H1 (cell line): ENCODE data around the gene GDF15. TPM values are rescaled to one million over a fixed set of nuclear protein-coding genes. Genes with fewer than 3 reads are reported as not detected.

Experiments
- ASH2L ChIP-seq: fragments of 200-600, 300-600 bp; sonication (generic); IDR thresholded peaks from one replicate; pipeline ENCODE4 v1.7.1; 2017; ENCODE audit warnings: low read length
- EP300 ChIP-seq, 2 experiments: IDR thresholded peaks; 1 replicate in 1 of 2; 2 replicates in 1 of 2; pipeline ENCODE4 v1.6.1; 2011 to 2012; ENCODE audit warnings: low read depth in 2 of 2, low read length in 2 of 2, mild to moderate bottlenecking in 2 of 2, borderline replicate concordance in 1 of 2, inconsistent platforms in 1 of 2, moderate library complexity in 1 of 2
- HDAC6 ChIP-seq: IDR thresholded peaks from one replicate; pipeline ENCODE4 v1.7.1; 2012; ENCODE audit warnings: low read depth, mild to moderate bottlenecking, inconsistent platforms, low read length, moderate library complexity
- JUN ChIP-seq: IDR thresholded peaks from 2 replicates; pipeline ENCODE4 v1.6.1; 2011; ENCODE audit warnings: low read depth, mild to moderate bottlenecking, improper control_type of control experiment, low read length
- RNF2 ChIP-seq: fragments of 200-900, 300-1000 bp; sonication (generic); IDR thresholded peaks from 2 replicates; pipeline ENCODE4 v1.7.1; 2016; ENCODE audit warnings: borderline replicate concordance, low read depth, mild to moderate bottlenecking, antibody characterized with exemption, low read length; ENCODE audit not compliant: poor library complexity, severe bottlenecking; ENCODE audit errors: missing control alignments
- SP4 ChIP-seq: IDR thresholded peaks from 2 replicates; pipeline ENCODE4 v1.6.1; 2012; ENCODE audit warnings: low read length, inconsistent platforms
- SRF ChIP-seq: IDR thresholded peaks from 2 replicates; pipeline ENCODE4 v1.6.1; 2011; ENCODE audit warnings: mild to moderate bottlenecking, low read depth, low read length, moderate library complexity
- TAF7 ChIP-seq: optimal IDR thresholded peaks from 2 replicates; pipeline ENCODE3; 2011; ENCODE audit warnings: low read depth, mild to moderate bottlenecking, inconsistent platforms, low read length, moderate library complexity, borderline replicate concordance
- polyA plus RNA-seq, 7 experiments: library from polyadenylated mRNA; depleted of rRNA in 3 of 7; stranded (reverse) in 5 of 7; unstranded in 2 of 7; fragments of >200 nt in 5 of 7; fragments of 200-250 nt in 2 of 7; gene quantifications; 1 replicate in 5 of 7; 2 replicates in 1 of 7; 4 replicates in 1 of 7; pipeline versions ENCODE4 v1.2.1 to v1.2.3, GENCODE V29; 2011 to 2013; ENCODE audit warnings: missing spikeins in 2 of 7, mixed read lengths in 2 of 7
- total RNA-seq: library from RNA; stranded (reverse); fragmentation: NEBNext Ultra II Directional; extraction: Animal tissue kit (Norgen Biotek cat#: 25700); gene quantifications from 2 replicates; pipeline ENCODE4 v1.2.1, GENCODE V29; 2021
- TF ChIP-seq, protein P1 (sequence below): fragments of 300-600 bp; sonication (generic); IDR thresholded peaks from 2 replicates; pipeline ENCODE4 v1.7.1; 2012; ENCODE audit warnings: low read length, moderate library complexity, mild to moderate bottlenecking, inconsistent platforms; ENCODE audit not compliant: insufficient replicate concordance
- TF ChIP-seq, protein P2 (sequence below): IDR thresholded peaks from 2 replicates; pipeline ENCODE4 v1.6.1; 2012; ENCODE audit warnings: low read length, inconsistent platforms

GDF15 gene
- total and polyA plus RNA-seq, 2 of the 8 experiments (the other 6 are each of a cell fraction or from before 2014, with no cell fraction given) = 4.1 to 8.5 TPM

DNA sequence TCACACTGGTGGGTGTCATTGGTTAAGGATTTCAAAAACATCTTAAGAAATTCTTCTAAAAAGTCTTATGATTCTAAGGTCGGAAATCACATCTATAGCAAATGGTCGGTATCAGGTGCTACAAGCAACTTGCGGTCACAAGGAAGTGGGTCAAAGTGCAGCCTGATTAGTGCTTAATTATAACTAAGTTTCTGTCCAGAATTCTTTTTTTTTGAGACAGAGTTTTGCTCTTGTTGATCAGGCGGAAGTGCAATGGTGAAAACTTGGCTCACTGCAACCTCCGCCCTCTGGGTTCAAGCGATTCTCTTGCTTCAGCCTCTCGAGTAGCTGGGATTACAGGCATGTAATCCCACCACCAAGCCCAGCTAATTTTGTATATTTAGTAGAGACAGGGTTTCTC lies 1.2 kb upstream of the GDF15 start (continued):
- TF ChIP-seq, protein P1, sequence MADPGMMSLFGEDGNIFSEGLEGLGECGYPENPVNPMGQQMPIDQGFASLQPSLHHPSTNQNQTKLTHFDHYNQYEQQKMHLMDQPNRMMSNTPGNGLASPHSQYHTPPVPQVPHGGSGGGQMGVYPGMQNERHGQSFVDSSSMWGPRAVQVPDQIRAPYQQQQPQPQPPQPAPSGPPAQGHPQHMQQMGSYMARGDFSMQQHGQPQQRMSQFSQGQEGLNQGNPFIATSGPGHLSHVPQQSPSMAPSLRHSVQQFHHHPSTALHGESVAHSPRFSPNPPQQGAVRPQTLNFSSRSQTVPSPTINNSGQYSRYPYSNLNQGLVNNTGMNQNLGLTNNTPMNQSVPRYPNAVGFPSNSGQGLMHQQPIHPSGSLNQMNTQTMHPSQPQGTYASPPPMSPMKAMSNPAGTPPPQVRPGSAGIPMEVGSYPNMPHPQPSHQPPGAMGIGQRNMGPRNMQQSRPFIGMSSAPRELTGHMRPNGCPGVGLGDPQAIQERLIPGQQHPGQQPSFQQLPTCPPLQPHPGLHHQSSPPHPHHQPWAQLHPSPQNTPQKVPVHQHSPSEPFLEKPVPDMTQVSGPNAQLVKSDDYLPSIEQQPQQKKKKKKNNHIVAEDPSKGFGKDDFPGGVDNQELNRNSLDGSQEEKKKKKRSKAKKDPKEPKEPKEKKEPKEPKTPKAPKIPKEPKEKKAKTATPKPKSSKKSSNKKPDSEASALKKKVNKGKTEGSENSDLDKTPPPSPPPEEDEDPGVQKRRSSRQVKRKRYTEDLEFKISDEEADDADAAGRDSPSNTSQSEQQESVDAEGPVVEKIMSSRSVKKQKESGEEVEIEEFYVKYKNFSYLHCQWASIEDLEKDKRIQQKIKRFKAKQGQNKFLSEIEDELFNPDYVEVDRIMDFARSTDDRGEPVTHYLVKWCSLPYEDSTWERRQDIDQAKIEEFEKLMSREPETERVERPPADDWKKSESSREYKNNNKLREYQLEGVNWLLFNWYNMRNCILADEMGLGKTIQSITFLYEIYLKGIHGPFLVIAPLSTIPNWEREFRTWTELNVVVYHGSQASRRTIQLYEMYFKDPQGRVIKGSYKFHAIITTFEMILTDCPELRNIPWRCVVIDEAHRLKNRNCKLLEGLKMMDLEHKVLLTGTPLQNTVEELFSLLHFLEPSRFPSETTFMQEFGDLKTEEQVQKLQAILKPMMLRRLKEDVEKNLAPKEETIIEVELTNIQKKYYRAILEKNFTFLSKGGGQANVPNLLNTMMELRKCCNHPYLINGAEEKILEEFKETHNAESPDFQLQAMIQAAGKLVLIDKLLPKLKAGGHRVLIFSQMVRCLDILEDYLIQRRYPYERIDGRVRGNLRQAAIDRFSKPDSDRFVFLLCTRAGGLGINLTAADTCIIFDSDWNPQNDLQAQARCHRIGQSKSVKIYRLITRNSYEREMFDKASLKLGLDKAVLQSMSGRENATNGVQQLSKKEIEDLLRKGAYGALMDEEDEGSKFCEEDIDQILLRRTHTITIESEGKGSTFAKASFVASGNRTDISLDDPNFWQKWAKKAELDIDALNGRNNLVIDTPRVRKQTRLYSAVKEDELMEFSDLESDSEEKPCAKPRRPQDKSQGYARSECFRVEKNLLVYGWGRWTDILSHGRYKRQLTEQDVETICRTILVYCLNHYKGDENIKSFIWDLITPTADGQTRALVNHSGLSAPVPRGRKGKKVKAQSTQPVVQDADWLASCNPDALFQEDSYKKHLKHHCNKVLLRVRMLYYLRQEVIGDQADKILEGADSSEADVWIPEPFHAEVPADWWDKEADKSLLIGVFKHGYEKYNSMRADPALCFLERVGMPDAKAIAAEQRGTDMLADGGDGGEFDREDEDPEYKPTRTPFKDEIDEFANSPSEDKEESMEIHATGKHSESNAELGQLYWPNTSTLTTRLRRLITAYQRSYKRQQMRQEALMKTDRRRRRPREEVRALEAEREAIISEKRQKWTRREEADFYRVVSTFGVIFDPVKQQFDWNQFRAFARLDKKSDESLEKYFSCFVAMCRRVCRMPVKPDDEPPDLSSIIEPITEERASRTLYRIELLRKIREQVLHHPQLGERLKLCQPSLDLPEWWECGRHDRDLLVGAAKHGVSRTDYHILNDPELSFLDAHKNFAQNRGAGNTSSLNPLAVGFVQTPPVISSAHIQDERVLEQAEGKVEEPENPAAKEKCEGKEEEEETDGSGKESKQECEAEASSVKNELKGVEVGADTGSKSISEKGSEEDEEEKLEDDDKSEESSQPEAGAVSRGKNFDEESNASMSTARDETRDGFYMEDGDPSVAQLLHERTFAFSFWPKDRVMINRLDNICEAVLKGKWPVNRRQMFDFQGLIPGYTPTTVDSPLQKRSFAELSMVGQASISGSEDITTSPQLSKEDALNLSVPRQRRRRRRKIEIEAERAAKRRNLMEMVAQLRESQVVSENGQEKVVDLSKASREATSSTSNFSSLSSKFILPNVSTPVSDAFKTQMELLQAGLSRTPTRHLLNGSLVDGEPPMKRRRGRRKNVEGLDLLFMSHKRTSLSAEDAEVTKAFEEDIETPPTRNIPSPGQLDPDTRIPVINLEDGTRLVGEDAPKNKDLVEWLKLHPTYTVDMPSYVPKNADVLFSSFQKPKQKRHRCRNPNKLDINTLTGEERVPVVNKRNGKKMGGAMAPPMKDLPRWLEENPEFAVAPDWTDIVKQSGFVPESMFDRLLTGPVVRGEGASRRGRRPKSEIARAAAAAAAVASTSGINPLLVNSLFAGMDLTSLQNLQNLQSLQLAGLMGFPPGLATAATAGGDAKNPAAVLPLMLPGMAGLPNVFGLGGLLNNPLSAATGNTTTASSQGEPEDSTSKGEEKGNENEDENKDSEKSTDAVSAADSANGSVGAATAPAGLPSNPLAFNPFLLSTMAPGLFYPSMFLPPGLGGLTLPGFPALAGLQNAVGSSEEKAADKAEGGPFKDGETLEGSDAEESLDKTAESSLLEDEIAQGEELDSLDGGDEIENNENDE = no peak
- TF ChIP-seq SRF (no peak), EP300 (IDR thresholded peaks at IDR 0.05; ENCODE audit: borderline replicate concordance in 1 of 2, low read depth in 2 of 2, low read length in 2 of 2) (no peak), ASH2L (no peak), SP4 (no peak), TAF7 (no peak), RNF2 (no peak), JUN (no peak), HDAC6 (no peak)
- TF ChIP-seq, protein P2, sequence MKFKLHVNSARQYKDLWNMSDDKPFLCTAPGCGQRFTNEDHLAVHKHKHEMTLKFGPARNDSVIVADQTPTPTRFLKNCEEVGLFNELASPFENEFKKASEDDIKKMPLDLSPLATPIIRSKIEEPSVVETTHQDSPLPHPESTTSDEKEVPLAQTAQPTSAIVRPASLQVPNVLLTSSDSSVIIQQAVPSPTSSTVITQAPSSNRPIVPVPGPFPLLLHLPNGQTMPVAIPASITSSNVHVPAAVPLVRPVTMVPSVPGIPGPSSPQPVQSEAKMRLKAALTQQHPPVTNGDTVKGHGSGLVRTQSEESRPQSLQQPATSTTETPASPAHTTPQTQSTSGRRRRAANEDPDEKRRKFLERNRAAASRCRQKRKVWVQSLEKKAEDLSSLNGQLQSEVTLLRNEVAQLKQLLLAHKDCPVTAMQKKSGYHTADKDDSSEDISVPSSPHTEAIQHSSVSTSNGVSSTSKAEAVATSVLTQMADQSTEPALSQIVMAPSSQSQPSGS = no peak
